H1 (cell line): Measurements from ENCODE around the gene ZNF511. TPM values are rescaled to one million over a fixed set of nuclear protein-coding genes. Genes with fewer than 3 reads are reported as not detected.
A peak's percentile ranks its signal among the peaks of the same experiment; 100 is the strongest.

Experiments
- CTCF ChIA-PET: fragments of 300-600 bp; sonication (Branson Sonifier 250); formaldehyde crosslinking; loops from one replicate; lab custom pipeline; 2021; ENCODE audit not compliant: partially characterized antibody; lab: Charles Lee
- POLR2A ChIA-PET: fragments of 300-600 bp; sonication (Branson Sonifier 250); formaldehyde crosslinking; loops from one replicate; lab custom pipeline; 2021; ENCODE audit warnings: inconsistent platforms; ENCODE audit not compliant: partially characterized antibody; lab: Charles Lee
- DNase-seq, 2 experiments: peaks; one replicate each; pipeline versions ENCODE4 v3.0.0 to v3.0.0-alpha.2; 2010 to 2022; ENCODE audit warnings: low spot score in 2 of 2, low read depth in 1 of 2, mixed read lengths in 1 of 2
- FAIRE-seq: peaks from 2 replicates; lab custom pipeline; 2011; peaks lifted over from hg19 to GRCh38; lab: Jason Lieb, UNC
- H2AFZ ChIP-seq: 2 replicates; pipeline ENCODE4 v1.8.1; 2012; ENCODE audit warnings: low read length, inconsistent platforms
- H2AK5ac ChIP-seq: 2 replicates; pipeline ENCODE4 v1.6.1; 2013; ENCODE audit warnings: low read depth, low read length
- H2BK120ac ChIP-seq: replicated peaks from 2 replicates; pipeline ENCODE3; 2013; ENCODE audit warnings: low read depth, low read length, inconsistent platforms
- H2BK12ac ChIP-seq: 2 replicates; pipeline ENCODE4 v1.6.1; 2013; ENCODE audit warnings: low read depth, low read length
- H2BK15ac ChIP-seq: 2 replicates; pipeline ENCODE4 v1.6.1; 2013; ENCODE audit warnings: low read length
- H2BK20ac ChIP-seq: 2 replicates; pipeline ENCODE4 v1.6.1; 2013; ENCODE audit warnings: low read length
- H2BK5ac ChIP-seq: 2 replicates; pipeline ENCODE4 v1.6.1; 2013; ENCODE audit warnings: low read depth, low read length
- H3K14ac ChIP-seq: 2 replicates; pipeline ENCODE4 v1.6.1; 2013; ENCODE audit warnings: inconsistent platforms; ENCODE audit not compliant: insufficient read length
- H3K18ac ChIP-seq: 2 replicates; pipeline ENCODE4 v1.6.1; 2013; ENCODE audit warnings: low read length; ENCODE audit errors: extremely low read depth
- H3K23ac ChIP-seq: 2 replicates; pipeline ENCODE4 v1.6.1; 2013; ENCODE audit warnings: inconsistent platforms; ENCODE audit not compliant: insufficient read length
- H3K23me2 ChIP-seq: 2 replicates; pipeline ENCODE4 v1.6.1; 2013; ENCODE audit warnings: low read depth, low read length
- H3K27ac ChIP-seq: 2 replicates; pipeline ENCODE4 v1.6.1; 2011; ENCODE audit warnings: low read depth, low read length, inconsistent platforms
- H3K27me3 ChIP-seq, 4 experiments: replicated peaks in 1 of 4; 1 replicate in 1 of 4; 2 replicates in 3 of 4; pipeline versions ENCODE4 v1.6.1 to v1.8.1; 2011 to 2013; ENCODE audit warnings: low read length in 3 of 4, mild to moderate bottlenecking in 3 of 4, inconsistent platforms in 2 of 4, mixed read lengths in 2 of 4, moderate library complexity in 1 of 4; ENCODE audit not compliant: control insufficient read depth in 3 of 4, insufficient read depth in 3 of 4; ENCODE audit errors: extremely low read depth in 1 of 4
- H3K36me3 ChIP-seq, 4 experiments: 2 replicates each; pipeline versions ENCODE4 v1.6.1 to v1.8.1; 2011 to 2013; ENCODE audit warnings: mild to moderate bottlenecking in 4 of 4, low read length in 3 of 4, moderate library complexity in 2 of 4, control low read depth in 1 of 4, inconsistent platforms in 1 of 4; ENCODE audit not compliant: insufficient read depth in 4 of 4, control insufficient read depth in 2 of 4
- H3K4ac ChIP-seq: replicated peaks from 2 replicates; pipeline ENCODE3; 2013; ENCODE audit warnings: low read length, low read depth, mixed read lengths, inconsistent platforms; ENCODE audit not compliant: insufficient read length
- H3K4me1 ChIP-seq, 4 experiments: replicated peaks in 1 of 4; 1 replicate in 1 of 4; 2 replicates in 3 of 4; pipeline versions ENCODE4 v1.6.1 to v1.8.1; 2011 to 2013; ENCODE audit warnings: low read length in 3 of 4, inconsistent platforms in 2 of 4, mixed read lengths in 1 of 4; ENCODE audit not compliant: insufficient read depth in 4 of 4, control insufficient read depth in 3 of 4
- H3K4me2 ChIP-seq, 2 experiments: 2 replicates each; pipeline versions ENCODE4 v1.6.1 to v1.8.1; 2011 to 2013; ENCODE audit warnings: low read depth in 2 of 2, low read length in 2 of 2, control low read depth in 1 of 2, inconsistent platforms in 1 of 2, mild to moderate bottlenecking in 1 of 2; ENCODE audit not compliant: insufficient read depth in 1 of 2
- H3K4me3 ChIP-seq, 4 experiments: fragments of 200-600, 300-600 bp in 1 of 4; sonication (generic), shearing (Covaris generic), sonication (Bioruptor Twin) in 1 of 4; 2 replicates each; pipeline versions ENCODE4 v1.5.1 to v1.8.1; 2011 to 2016; ENCODE audit warnings: low read length in 4 of 4, low read depth in 3 of 4, control low read depth in 2 of 4, inconsistent platforms in 2 of 4, mild to moderate bottlenecking in 2 of 4, mixed read lengths in 1 of 4, moderate library complexity in 1 of 4; ENCODE audit not compliant: insufficient read depth in 2 of 4; ENCODE audit errors: extremely low read depth in 1 of 4
- H3K56ac ChIP-seq: replicated peaks from 2 replicates; pipeline ENCODE3; 2013; ENCODE audit warnings: low read depth, mild to moderate bottlenecking, mixed read lengths, low read length, inconsistent platforms; ENCODE audit not compliant: insufficient read length
- H3K79me1 ChIP-seq: 2 replicates; pipeline ENCODE4 v1.6.1; 2013; ENCODE audit warnings: low read depth, low read length, control low read depth
- H3K79me2 ChIP-seq, 2 experiments: 2 replicates each; pipeline versions ENCODE4 v1.6.1 to v1.8.1; 2012 to 2013; ENCODE audit warnings: low read length in 2 of 2, mild to moderate bottlenecking in 2 of 2, inconsistent platforms in 1 of 2; ENCODE audit not compliant: insufficient read depth in 2 of 2, control insufficient read depth in 1 of 2
- H3K9ac ChIP-seq, 4 experiments: replicated peaks in 1 of 4; 1 replicate in 1 of 4; 2 replicates in 3 of 4; pipeline versions ENCODE4 v1.6.1 to v1.8.1; 2011 to 2013; ENCODE audit warnings: low read depth in 3 of 4, low read length in 3 of 4, control low read depth in 2 of 4, mild to moderate bottlenecking in 2 of 4, moderate library complexity in 2 of 4, inconsistent platforms in 1 of 4; ENCODE audit errors: extremely low read depth in 1 of 4
- H3K9me3 ChIP-seq, 2 experiments: 2 replicates each; pipeline versions ENCODE4 v1.6.1 to v1.8.1; 2012 to 2013; ENCODE audit warnings: mild to moderate bottlenecking in 2 of 2, moderate library complexity in 2 of 2, control low read depth in 1 of 2, inconsistent platforms in 1 of 2, low read depth in 1 of 2, low read length in 1 of 2, mixed read lengths in 1 of 2; ENCODE audit not compliant: insufficient read depth in 2 of 2
- H4K20me1 ChIP-seq, 2 experiments: replicated peaks in 1 of 2; 2 replicates each; pipeline versions ENCODE3 to v1.8.1; 2011 to 2013; ENCODE audit warnings: inconsistent platforms in 2 of 2, low read length in 2 of 2, mild to moderate bottlenecking in 1 of 2; ENCODE audit not compliant: insufficient read depth in 2 of 2, control insufficient read depth in 1 of 2
- H4K5ac ChIP-seq: 2 replicates; pipeline ENCODE4 v1.6.1; 2013; ENCODE audit warnings: low read length, low read depth, mixed read lengths, inconsistent platforms; ENCODE audit not compliant: insufficient read length
- H4K8ac ChIP-seq: 2 replicates; pipeline ENCODE4 v1.8.0; 2013; ENCODE audit warnings: mild to moderate bottlenecking, moderate library complexity, low read length, inconsistent platforms; ENCODE audit not compliant: insufficient read depth; ENCODE audit errors: extremely low read depth
- H4K91ac ChIP-seq: replicated peaks from 2 replicates; pipeline ENCODE3; 2013; ENCODE audit warnings: low read length, mixed read lengths, inconsistent platforms; ENCODE audit not compliant: insufficient read length
- TAF1 ChIP-seq: IDR thresholded peaks from 2 replicates; pipeline ENCODE4 v1.6.1; 2011; ENCODE audit warnings: mild to moderate bottlenecking, low read depth, low read length
- YY1 ChIP-seq: IDR thresholded peaks from 2 replicates; pipeline ENCODE4 v1.6.1; 2011; ENCODE audit warnings: low read depth, mild to moderate bottlenecking, low read length
- WGBS, 2 experiments: shearing (Covaris generic) in 1 of 2; methylation state at CpG; one replicate each; pipeline versions ENCODE4 v1.1.6 to v1.1.7; 2013 to 2015; ENCODE audit warnings: low lambda C conversion rate in 2 of 2, mixed read lengths in 2 of 2, inconsistent platforms in 1 of 2, low coverage in 1 of 2, missing lambda C conversion rate in 1 of 2; ENCODE audit not compliant: insufficient replicate concordance in 2 of 2, insufficient coverage in 1 of 2, insufficient read length in 1 of 2; ENCODE audit errors: extremely low coverage in 1 of 2, missing lambda C conversion rate in 1 of 2; 5-methylcytosine and 5-hydroxymethylcytosine counted together
- polyA plus RNA-seq, 7 experiments: library from polyadenylated mRNA; depleted of rRNA in 3 of 7; stranded (reverse) in 5 of 7; unstranded in 2 of 7; fragments of >200 nt in 5 of 7; fragments of 200-250 nt in 2 of 7; gene quantifications; 1 replicate in 5 of 7; 2 replicates in 1 of 7; 4 replicates in 1 of 7; pipeline versions ENCODE4 v1.2.1 to v1.2.3, GENCODE V29; 2011 to 2013; ENCODE audit warnings: missing spikeins in 2 of 7, mixed read lengths in 2 of 7
- total RNA-seq: library from RNA; stranded (reverse); fragmentation: NEBNext Ultra II Directional; extraction: Animal tissue kit (Norgen Biotek cat#: 25700); gene quantifications from 2 replicates; pipeline ENCODE4 v1.2.1, GENCODE V29; 2021

Gene ZNF511
- total and polyA plus RNA-seq, 2 of the 8 experiments (the other 6 are each of a cell fraction or from before 2014, with no cell fraction given) = 55.4 to 71.7 TPM

GRCh38 chr10:133324198-133324792 lies 15.6 kb downstream of the ZNF511 start:
- no peak overlapping the region for H3K9ac ChIP-seq
- H2BK12ac ChIP-seq = no peak overlapping the region; the same call in 1 of the 2 replicates
- peak overlapping the region; percentile 74 for H4K91ac ChIP-seq
- H3K23me2 ChIP-seq = peaks cover 6% of the 10 kb centered on the region; the same call in 1 of the 2 replicates
- H3K56ac ChIP-seq = peak overlapping the region; percentile 46
- no peak overlapping the region; the same call in 1 of the 2 replicates for H2BK5ac ChIP-seq
- H3K18ac ChIP-seq = peak overlapping the region; percentile 75; the same call in 1 of the 2 replicates
- H3K36me3 ChIP-seq = no peaks in the 10 kb centered on the region
- POLR2A ChIA-PET = interaction anchor here (0.6 to 1.8 kb wide), 6 partner anchors 8 to 34 kb away, joined by 3 to 7 read pairs (median 6); partner anchors contain the start of genes CALY and FUOM
- H3K4me3 ChIP-seq = peak overlapping the region in 1 of 4 experiments; percentile 36; a peak in 1 of 8 replicates
- peak overlapping the region; percentile 68; the same call in 1 of the 2 replicates for H4K8ac ChIP-seq
- no peak for TF ChIP-seq YY1
- TF ChIP-seq TAF1 = no peak
- DNase-seq = peak in 1 of 2 experiments; percentile 72
- 0 out of 2 replicates have a peak overlapping the region, but pooled peaks have one; percentile 48 for H2BK20ac ChIP-seq
- H3K4me2 ChIP-seq = peak overlapping the region; percentile 12 to 28; a peak in 2 of 4 replicates
- H2AK5ac ChIP-seq = no peak overlapping the region
- H3K23ac ChIP-seq = no peak overlapping the region
- peak overlapping the region; percentile 91 for H3K4ac ChIP-seq
- H3K79me1 ChIP-seq = no peaks in the 10 kb centered on the region
- H3K9me3 ChIP-seq = peaks cover 0 to 2% of the 10 kb centered on the region in 2 experiments; a peak in 1 of 4 replicates
- no peak overlapping the region for H3K14ac ChIP-seq
- H3K27ac ChIP-seq = no peak overlapping the region
- H3K4me1 ChIP-seq = peaks cover 0 to 26% (median 6%) of the 10 kb centered on the region in 4 experiments; a peak in 6 of 7 replicates
- 32% methylated on average over 7 of the region's 13 CpGs; no CpG with 5 or more reads in 1 of the 2 experiments for WGBS, 2 experiments
- H4K5ac ChIP-seq = peak overlapping the region; percentile 34
- CTCF ChIA-PET = interaction anchor here (1.2 to 1.8 kb wide), 5 partner anchors 10 to 58 kb away, joined by 3 to 9 read pairs (median 4); no protein-coding TSS in a partner anchor
- H3K79me2 ChIP-seq = no peaks in the 10 kb centered on the region
- H2AFZ ChIP-seq = peak overlapping the region; percentile 85; the same call in 1 of the 2 replicates
- H2BK120ac ChIP-seq = no peak overlapping the region
- H2BK15ac ChIP-seq = no peak overlapping the region
- H4K20me1 ChIP-seq = peaks cover 0 to 4% of the 10 kb centered on the region in 2 experiments
- peaks cover 17 to 50% (median 43%) of the 10 kb centered on the region in 4 experiments for H3K27me3 ChIP-seq
- no peak for FAIRE-seq
